Pancreas (tissue), 10 donors: ENCODE results near the gene FAM177B. TPM values are rescaled to one million over a fixed set of nuclear protein-coding genes. Genes with fewer than 3 reads are reported as not detected.

Experiments
- ATAC-seq, 4 donors: fragments of 200-7000 bp; cut with Tn5 transposase; one replicate each; pipeline versions ENCODE4 v1.8.0 to v1.9.1; 2020; ENCODE audit warnings: mild to moderate bottlenecking in 4 of 4, moderate library complexity in 4 of 4
- DNase-seq, 6 donors: peaks; one replicate each; pipeline ENCODE4 v3.0.0-alpha.2; 2020
- FAIRE-seq: peaks from 2 replicates; lab custom pipeline; 2012; peaks lifted over from hg19 to GRCh38; lab: Jason Lieb, UNC
- H3K27ac ChIP-seq, 4 donors: fragments of 200-600 bp; sonication (generic); 1 replicate in 3 of 4; 2 replicates in 1 of 4; pipeline versions ENCODE4 v1.5.0 to v1.8.0; 2020
- H3K27me3 ChIP-seq, 4 donors: fragments of 200-600 bp; one replicate each; pipeline ENCODE4 v1.8.0; 2021
- H3K36me3 ChIP-seq, 3 donors: fragments of 200-600 bp; sonication (generic) in 1 of 3; one replicate each; pipeline versions ENCODE4 v1.5.0 to v1.8.0; 2020 to 2021
- H3K4me1 ChIP-seq, 3 donors: fragments of 200-600 bp; one replicate each; pipeline ENCODE4 v1.8.0; 2021
- H3K4me3 ChIP-seq, 4 donors: fragments of 200-600 bp; sonication (generic) in 2 of 4; one replicate each; pipeline versions ENCODE4 v1.5.0 to v1.8.0; 2020 to 2021
- H3K9me3 ChIP-seq, 4 donors: fragments of 200-600 bp; one replicate each; pipeline ENCODE4 v1.8.0; 2021
- WGBS, 2 donors: extraction: QIAGEN DNeasy Blood & Tissue Kit; methylation state at CpG; one replicate each; pipeline ENCODE4 v1.1.7; 2013; 5-methylcytosine and 5-hydroxymethylcytosine counted together
- intact Hi-C, 3 donors: fragments of 100-400 bp; cut with DNase I; formaldehyde crosslinking; loops; one replicate each; pipeline versions ENCODE4 v1.11.1 to v1.14.2; 2022
- polyA plus RNA-seq, 2 donors: library from polyadenylated mRNA; stranded (reverse); fragments of 200-250 nt; gene quantifications; one replicate each; pipeline ENCODE4 v1.2.3, GENCODE V29; 2013
- total RNA-seq, 6 donors: library from RNA; stranded (reverse); fragmentation: NEBNext Ultra II Directional in 4 of 6; extraction: Animal tissue kit (Norgen Biotek cat#: 25700) in 4 of 6; gene quantifications; one replicate each; pipeline versions ENCODE4 v1.2.1 to v1.2.4, GENCODE V29; 2021 to 2023
- TF ChIP-seq, protein P1 (sequence below), 4 donors: fragments of 200-600 bp; sonication (generic) in 3 of 4; IDR thresholded peaks; one replicate each; pipeline versions ENCODE4 v1.5.0 to v1.8.0; 2021; ENCODE audit warnings: antibody characterized with exemption in 4 of 4
- donor health status: healthy with polysubstance abuse.
- donor health status: DM: no; HTN: no; CAD: no; lungs with moderate emphysema.
- donor health status: DM: no; HTN: no; CAD: no.
- donor health status: control.
- donor health status: control.
- donor health status: Bipolar disorder and iron deficiency.
- donor health status: DM: yes; HTN: yes; CAD: no.
- donor health status: DM: no; HTN: no; CAD: no.
- donor health status: DM: no; HTN: no; CAD: no.
- donor health status: DM: yes; HTN: yes; CAD: no.

The FAM177B gene
- total and polyA plus RNA-seq, 8 donors = 0.16 to 0.66 (median 0.32) TPM; not detected in 1

DNA sequence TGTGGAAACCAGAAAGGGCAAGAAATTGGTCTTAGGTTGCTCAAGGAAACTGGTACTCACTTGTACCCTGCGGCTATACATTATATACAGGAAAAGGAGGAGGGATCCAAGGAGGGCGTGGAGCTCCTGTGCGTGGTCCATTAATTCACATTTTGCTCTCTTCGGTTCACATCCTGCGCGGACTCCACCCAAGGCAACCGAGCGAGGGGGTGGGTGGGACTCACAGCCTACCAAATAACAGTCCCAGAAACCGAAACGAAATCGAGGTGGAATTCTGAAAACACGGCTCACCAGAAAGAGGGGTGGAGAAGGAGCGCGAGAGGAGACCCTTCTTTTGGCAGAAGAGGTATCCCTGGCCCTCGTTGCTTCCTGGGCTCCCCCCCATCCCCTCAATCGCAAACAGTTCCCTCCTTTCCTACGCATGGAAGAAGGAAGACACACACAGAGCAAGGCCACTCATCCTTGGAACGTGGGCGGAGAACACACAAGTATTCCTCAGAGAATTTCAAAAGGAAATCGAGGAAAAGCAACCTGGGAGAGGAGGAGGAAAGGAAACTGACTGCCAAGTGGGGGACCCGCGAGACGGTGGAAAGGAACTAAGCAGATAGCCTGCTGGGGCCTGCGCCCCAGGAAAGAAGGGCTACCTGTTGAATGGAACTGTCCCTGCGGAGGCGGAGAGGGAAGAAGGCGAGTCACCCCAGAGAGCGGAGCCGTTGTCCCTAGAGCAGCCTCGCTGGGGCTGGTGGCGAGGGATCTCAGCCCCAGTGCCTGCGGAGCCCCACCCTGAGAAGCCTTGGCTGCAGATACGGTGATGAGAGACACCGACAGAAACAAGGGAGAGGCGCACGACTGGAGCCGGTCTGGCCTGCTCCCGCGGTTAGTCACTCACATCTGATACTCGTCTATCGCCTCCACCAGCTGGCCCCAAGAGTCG lies 25.4 kb upstream of the FAM177B start:
- Histone ChIP-seq H3K9me3 (no peaks in the 10 kb centered on the region), H3K27ac (peak overlapping the region; percentile 94 to 99 (median 98)), H3K4me3 (peak overlapping the region; percentile 55 to 76 (median 68)), H3K36me3 (no peaks in the 10 kb centered on the region), H3K4me1 (peaks cover 0 to 10% (median 10%) of the 10 kb centered on the region in 3 donors), H3K27me3 (no peaks in the 10 kb centered on the region)
- DNase-seq (peak; percentile 39 to 80 (median 58)), FAIRE-seq (no peak), ATAC-seq (peak; percentile 40 to 45 (median 42))
- TF ChIP-seq, protein P1, sequence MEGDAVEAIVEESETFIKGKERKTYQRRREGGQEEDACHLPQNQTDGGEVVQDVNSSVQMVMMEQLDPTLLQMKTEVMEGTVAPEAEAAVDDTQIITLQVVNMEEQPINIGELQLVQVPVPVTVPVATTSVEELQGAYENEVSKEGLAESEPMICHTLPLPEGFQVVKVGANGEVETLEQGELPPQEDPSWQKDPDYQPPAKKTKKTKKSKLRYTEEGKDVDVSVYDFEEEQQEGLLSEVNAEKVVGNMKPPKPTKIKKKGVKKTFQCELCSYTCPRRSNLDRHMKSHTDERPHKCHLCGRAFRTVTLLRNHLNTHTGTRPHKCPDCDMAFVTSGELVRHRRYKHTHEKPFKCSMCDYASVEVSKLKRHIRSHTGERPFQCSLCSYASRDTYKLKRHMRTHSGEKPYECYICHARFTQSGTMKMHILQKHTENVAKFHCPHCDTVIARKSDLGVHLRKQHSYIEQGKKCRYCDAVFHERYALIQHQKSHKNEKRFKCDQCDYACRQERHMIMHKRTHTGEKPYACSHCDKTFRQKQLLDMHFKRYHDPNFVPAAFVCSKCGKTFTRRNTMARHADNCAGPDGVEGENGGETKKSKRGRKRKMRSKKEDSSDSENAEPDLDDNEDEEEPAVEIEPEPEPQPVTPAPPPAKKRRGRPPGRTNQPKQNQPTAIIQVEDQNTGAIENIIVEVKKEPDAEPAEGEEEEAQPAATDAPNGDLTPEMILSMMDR (IDR thresholded peaks at IDR 0.05) = no peak
- intact Hi-C loops = no loop called here
- 0 to 1% methylated on average over 41 to 42 of the region's 42 CpGs for WGBS, 2 donors

DNA sequence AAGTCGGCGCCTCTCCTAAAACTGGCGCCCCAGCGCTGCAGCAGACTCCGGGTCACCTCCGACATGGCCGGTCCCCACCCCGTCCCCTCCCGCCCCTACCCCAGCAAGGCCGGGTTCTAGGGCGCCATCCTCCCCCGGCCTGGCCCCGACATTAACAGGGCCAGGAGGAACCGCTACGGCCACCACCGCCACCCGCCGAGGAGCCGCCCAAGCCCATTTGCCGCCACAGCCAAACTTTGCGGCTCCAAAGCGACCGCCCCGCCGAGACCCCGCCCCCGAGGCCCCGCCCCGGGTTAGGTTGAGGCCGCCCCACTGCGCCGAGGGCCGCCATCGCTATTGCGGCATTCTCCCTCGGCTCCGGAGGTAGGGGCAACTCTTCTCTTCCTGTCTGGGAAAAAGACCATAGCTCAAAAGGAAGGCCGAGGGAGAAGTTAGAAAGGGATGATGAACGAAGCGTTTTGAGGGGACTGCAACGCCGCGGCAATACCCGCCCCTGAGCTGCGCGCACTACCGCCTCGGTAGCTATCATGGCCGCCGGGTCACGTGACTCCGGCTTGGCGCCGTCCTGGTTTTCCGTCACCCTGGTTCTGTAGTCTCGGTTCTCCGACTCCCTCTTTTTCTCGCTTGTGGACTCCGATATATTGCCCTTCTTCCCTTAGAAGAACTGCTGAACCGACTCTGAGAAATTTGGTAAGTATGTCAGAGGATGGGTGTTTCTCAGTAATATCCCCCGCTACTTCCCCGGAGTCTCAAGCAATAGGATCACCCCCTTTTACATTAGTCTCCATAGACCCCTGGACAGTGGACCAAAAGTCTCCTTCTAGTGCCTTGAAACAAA lies 24.5 kb upstream of the FAM177B start, which contains the start of the genes AIDA and BROX:
AIDA (minus strand) TSS at position 239 of the 838 bp plus-strand sequence; CDS start at position 65, 174 bp downstream.
BROX (plus strand) TSS at position 312 of the 838 bp plus-strand sequence. CDS start 3,136 bp downstream, outside the sequence.
- FAIRE-seq = no peak
- intact Hi-C loops = no loop called here
- WGBS, 2 donors = 1 to 3% methylated on average over 49 to 55 of the region's 62 CpGs

DNA sequence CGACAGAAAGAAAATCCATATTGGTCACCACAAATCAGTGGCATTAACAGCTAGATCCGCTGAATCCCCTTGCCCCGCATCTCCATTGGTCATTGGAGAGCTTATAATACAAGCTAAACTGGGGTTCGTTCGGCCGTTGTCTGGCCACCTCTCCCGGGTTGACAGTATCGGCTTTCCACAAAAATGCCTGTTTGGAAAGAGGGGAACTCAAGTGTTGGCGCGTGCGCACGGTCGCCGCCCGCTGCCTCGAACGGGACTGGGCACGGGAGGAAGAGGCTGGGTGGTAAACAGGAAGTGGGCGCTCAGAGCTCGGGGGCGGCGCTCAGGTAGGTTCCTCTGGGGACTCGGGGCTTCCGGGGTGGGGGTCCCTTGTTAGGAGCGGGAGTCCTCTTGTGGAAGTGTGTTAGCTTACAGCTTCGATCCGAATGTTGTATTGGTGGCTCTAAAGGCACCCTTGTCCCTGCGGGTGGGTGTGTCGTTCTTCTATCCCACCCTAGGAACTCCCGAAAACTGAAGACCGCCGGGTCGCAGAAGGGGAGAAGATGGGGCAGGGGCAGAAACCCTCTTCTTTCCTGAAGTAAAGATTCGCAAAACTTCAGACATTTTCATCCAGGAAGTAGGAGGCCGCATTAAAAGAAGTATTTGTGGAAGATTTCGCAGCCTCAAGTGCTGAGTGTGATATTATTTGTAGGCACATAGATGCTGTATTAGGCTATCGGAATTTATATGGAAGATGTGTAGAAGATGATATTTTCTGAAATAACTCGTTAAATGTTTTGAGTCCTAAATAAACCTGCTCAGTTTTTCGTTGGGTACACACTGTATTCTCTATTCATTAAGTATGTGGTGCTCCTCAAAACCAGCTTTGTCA lies 23.7 kb upstream of the FAM177B start:
- peak; percentile 84 to 92 (median 85) for ATAC-seq

More for the DNA sequence above, 24.5 kb upstream of the FAM177B start, which contains the start of the genes AIDA and BROX:
- Histone ChIP-seq H3K4me1 (peaks cover 0 to 10% (median 10%) of the 10 kb centered on the region in 3 donors), H3K36me3 (no peaks in the 10 kb centered on the region), H3K27ac (peak within 1 kb of the TSS; percentile 94 to 99 (median 98)), H3K9me3 (no peaks in the 10 kb centered on the region), H3K4me3 (peak within 1 kb of the TSS; percentile 55 to 76 (median 68)), H3K27me3 (no peaks in the 10 kb centered on the region)
- TF ChIP-seq, protein P1 (IDR thresholded peaks at IDR 0.05) = no peak
- peak; percentile 92 to 98 (median 96) for DNase-seq
- peak; percentile 90 to 96 (median 93) for ATAC-seq

More for the DNA sequence above, 23.7 kb upstream of the FAM177B start:
- WGBS, 2 donors = 0 to 1% methylated on average over 39 of the region's 39 CpGs
- Histone ChIP-seq H3K9me3 (no peaks in the 10 kb centered on the region), H3K27ac (peak overlapping the region; percentile 94 to 99 (median 98)), H3K27me3 (no peaks in the 10 kb centered on the region), H3K36me3 (peaks cover 0 to 4% (median 0%) of the 10 kb centered on the region in 3 donors), H3K4me1 (peaks cover 0 to 10% (median 10%) of the 10 kb centered on the region in 3 donors), H3K4me3 (peak overlapping the region; percentile 55 to 76 (median 68))
- DNase-seq (peak; percentile 88 to 97 (median 92)), FAIRE-seq (no peak)
- intact Hi-C loops = no loop called here
- TF ChIP-seq, protein P1 (IDR thresholded peaks at IDR 0.05) = no peak
